Endodermal cell (in vitro differentiated cells): Measurements from ENCODE around the gene MTA1. TPM values are rescaled to one million over a fixed set of nuclear protein-coding genes. Genes with fewer than 3 reads are reported as not detected.

ENCODE experiments used
- DNase-seq: peaks from one replicate; pipeline ENCODE4 v3.0.0-alpha.2; 2017
- H3K27ac ChIP-seq: 2 replicates; pipeline ENCODE4 v1.5.1; 2013; ENCODE audit warnings: mild to moderate bottlenecking, low read depth, low read length, moderate library complexity
- H3K27me3 ChIP-seq: 2 replicates; pipeline ENCODE4 v1.6.1; 2013; ENCODE audit warnings: mild to moderate bottlenecking, low read length, moderate library complexity; ENCODE audit not compliant: insufficient read depth, control insufficient read depth, poor library complexity, severe bottlenecking
- H3K36me3 ChIP-seq: 2 replicates; pipeline ENCODE4 v1.7.0; 2013; ENCODE audit warnings: mild to moderate bottlenecking, low read length, moderate library complexity; ENCODE audit not compliant: control insufficient read depth, insufficient read depth
- H3K4me1 ChIP-seq: one replicate; pipeline ENCODE4 v1.7.0; 2013; ENCODE audit warnings: low read length; ENCODE audit not compliant: control insufficient read depth, insufficient read depth
- H3K4me3 ChIP-seq: 2 replicates; pipeline ENCODE4 v1.5.1; 2013; ENCODE audit warnings: mild to moderate bottlenecking, low read length, moderate library complexity
- H3K9ac ChIP-seq: 2 replicates; pipeline ENCODE4 v1.6.1; 2013; ENCODE audit warnings: mild to moderate bottlenecking, low read length, moderate library complexity; ENCODE audit not compliant: poor library complexity, severe bottlenecking; ENCODE audit errors: extremely low read depth
- H3K9me3 ChIP-seq: 2 replicates; pipeline ENCODE4 v1.6.1; 2013; ENCODE audit warnings: mild to moderate bottlenecking, low read length, moderate library complexity; ENCODE audit not compliant: control insufficient read depth
- H3K27ac Mint-ChIP-seq: 2 replicates; pipeline ENCODE4 v1.8.0; 2020; ENCODE audit warnings: mixed read lengths
- H3K27me3 Mint-ChIP-seq: 2 replicates; pipeline ENCODE4 v1.8.0; 2021; ENCODE audit warnings: mild to moderate bottlenecking, mixed read lengths; ENCODE audit not compliant: insufficient read depth
- H3K36me3 Mint-ChIP-seq: 2 replicates; pipeline ENCODE4 v1.8.0; 2020; ENCODE audit warnings: low read depth, mixed read lengths
- H3K4me1 Mint-ChIP-seq: 2 replicates; pipeline ENCODE4 v1.8.0; 2020; ENCODE audit warnings: mixed read lengths
- H3K4me3 Mint-ChIP-seq: 2 replicates; pipeline ENCODE4 v1.8.0; 2020; ENCODE audit warnings: mild to moderate bottlenecking, moderate library complexity, mixed read lengths
- H3K9me3 Mint-ChIP-seq: 2 replicates; pipeline ENCODE4 v1.8.0; 2020; ENCODE audit warnings: mild to moderate bottlenecking, mixed read lengths
- CTCF ChIP-seq: fragments of 200-600 bp; sonication (generic); conservative IDR thresholded peaks from 2 replicates; pipeline ENCODE4 v1.5.0; 2021; ENCODE audit warnings: antibody characterized with exemption, mild to moderate bottlenecking
- WGBS, 2 experiments: methylation state at CpG; one replicate each; pipeline versions ENCODE4 v1.1.5 to v1.1.7; 2013; ENCODE audit warnings: missing lambda C conversion rate in 2 of 2, mixed read lengths in 1 of 2; ENCODE audit not compliant: insufficient coverage in 1 of 2, insufficient read length in 1 of 2; 5-methylcytosine and 5-hydroxymethylcytosine counted together
- total RNA-seq, 2 donors: library from RNA; stranded (reverse); fragmentation: NEBNext Ultra II Directional in 1 of 2; extraction: Animal tissue kit (Norgen Biotek cat#: 25700) in 1 of 2; gene quantifications; 2 replicates in 1 of 2; 3 replicates in 1 of 2; pipeline ENCODE4 v1.2.1, GENCODE V29; 2021

The MTA1 gene
- total RNA-seq, 2 donors from 2014 or later = 245 to 246 TPM

- Mint-ChIP-seq H3K9me3 (peaks cover 21% of the 10 kb centered on the region), H3K27ac (no peak overlapping the region), H3K36me3 (peaks cover 32% of the 10 kb centered on the region), H3K27me3 (peaks cover 9% of the 10 kb centered on the region), H3K4me3 (no peak overlapping the region), H3K4me1 (no peaks in the 10 kb centered on the region)
- no peak for TF ChIP-seq CTCF
- Histone ChIP-seq H3K27ac (no peak overlapping the region), H3K4me3 (no peak overlapping the region), H3K9me3 (peaks cover 16% of the 10 kb centered on the region), H3K9ac (no peak overlapping the region), H3K36me3 (peaks cover 16% of the 10 kb centered on the region), H3K27me3 (no peaks in the 10 kb centered on the region), H3K4me1 (no peaks in the 10 kb centered on the region)
- no peak for DNase-seq
- WGBS, 2 experiments = 95 to 96% methylated on average over 8 of the region's 8 CpGs
Observed at GRCh38 chr14:105395538-105395854, 24.1 kb upstream of the MTA1 start.

GRCh38 chr14:105397350-105397931, 22.2 kb upstream of the MTA1 start:
- WGBS, 2 experiments = 91 to 93% methylated on average over 7 to 13 of the region's 13 CpGs
- Histone ChIP-seq H3K4me1 (no peaks in the 10 kb centered on the region), H3K27ac (no peak overlapping the region), H3K9me3 (peaks cover 25% of the 10 kb centered on the region), H3K36me3 (peaks cover 23% of the 10 kb centered on the region), H3K27me3 (no peaks in the 10 kb centered on the region), H3K9ac (peak overlapping the region; percentile 38), H3K4me3 (peak overlapping the region; percentile 80)
- peaks cover 40% of the 10 kb centered on the region for H3K9me3 Mint-ChIP-seq
- H3K27ac Mint-ChIP-seq = no peak overlapping the region
- no peak for TF ChIP-seq CTCF
- H3K4me3 Mint-ChIP-seq = peak overlapping the region; percentile 59
- DNase-seq = no peak
- H3K27me3 Mint-ChIP-seq = peaks cover 20% of the 10 kb centered on the region
- peaks cover 45% of the 10 kb centered on the region for H3K36me3 Mint-ChIP-seq
- no peaks in the 10 kb centered on the region for H3K4me1 Mint-ChIP-seq

GRCh38 chr14:105398044-105398725, 21.4 kb upstream of the MTA1 start, which contains the start of gene TEX22:
TEX22 (plus strand) TSS chr14:105398538; CDS start chr14:105399341, 803 bp downstream.
- H3K9me3 ChIP-seq = peaks cover 25% of the 10 kb centered on the region
- H3K4me3 Mint-ChIP-seq = peak within 1 kb of the TSS; percentile 59
- H3K4me1 ChIP-seq = no peaks in the 10 kb centered on the region
- peaks cover 23% of the 10 kb centered on the region for H3K36me3 ChIP-seq
- 11 to 42% methylated on average over 15 to 77 of the region's 77 CpGs for WGBS, 2 experiments
- H3K27ac Mint-ChIP-seq = no peak within 1 kb of the TSS
- H3K27me3 Mint-ChIP-seq = peaks cover 25% of the 10 kb centered on the region
- peak within 1 kb of the TSS; percentile 38 for H3K9ac ChIP-seq
- peak within 1 kb of the TSS; percentile 80 for H3K4me3 ChIP-seq
- peaks cover 47% of the 10 kb centered on the region for H3K9me3 Mint-ChIP-seq
- H3K27me3 ChIP-seq = no peaks in the 10 kb centered on the region
- peaks cover 40% of the 10 kb centered on the region for H3K36me3 Mint-ChIP-seq
- DNase-seq = peak; percentile 92
- H3K27ac ChIP-seq = no peak within 1 kb of the TSS
- H3K4me1 Mint-ChIP-seq = no peaks in the 10 kb centered on the region
- no peak for TF ChIP-seq CTCF
